SU-DHL-6 (cell line): ENCODE measurements around the gene LSM7.

ENCODE experiments used
- H2AFZ ChIP-seq: fragments of 200-600 bp; sonication (generic); 2 replicates; pipeline ENCODE4 v1.6.1; 2014; ENCODE audit warnings: low read depth, mild to moderate bottlenecking, moderate library complexity, mixed read lengths, antibody characterized with exemption, low read length; ENCODE audit not compliant: severe bottlenecking
- H3F3A ChIP-seq: fragments of 200-600 bp; shearing (Covaris generic); 2 replicates; pipeline ENCODE4 v1.6.0; 2016; ENCODE audit warnings: antibody characterized with exemption, mild to moderate bottlenecking; ENCODE audit not compliant: insufficient read depth
- H3K27ac ChIP-seq: fragments of 200-600 bp; sonication (generic); 2 replicates; pipeline ENCODE4 v1.5.1; 2016; ENCODE audit warnings: low read depth, mild to moderate bottlenecking, low read length, moderate library complexity, mixed read lengths
- H3K27me3 ChIP-seq: fragments of 200-600 bp; sonication (generic), shearing (Covaris generic); 2 replicates; pipeline ENCODE4 v1.6.0; 2014; ENCODE audit warnings: mild to moderate bottlenecking, low read length
- H3K36me3 ChIP-seq: fragments of 200-600 bp; sonication (generic); 2 replicates; pipeline ENCODE4 v1.6.1; 2014; ENCODE audit warnings: mild to moderate bottlenecking, low read length, mixed read lengths
- H3K4me2 ChIP-seq: fragments of 300-600, 200-600 bp; shearing (Covaris generic), sonication (generic); 2 replicates; pipeline ENCODE4 v1.6.0; 2014; ENCODE audit warnings: low read length, low read depth, mild to moderate bottlenecking; ENCODE audit not compliant: poor library complexity, severe bottlenecking
- H3K4me3 ChIP-seq: fragments of 200-600 bp; sonication (generic); 2 replicates; pipeline ENCODE4 v1.5.1; 2014; ENCODE audit warnings: antibody characterized with exemption, low read length, mild to moderate bottlenecking, mixed read lengths; ENCODE audit not compliant: insufficient read depth, poor library complexity, severe bottlenecking
- H3K79me2 ChIP-seq: fragments of 200-600 bp; sonication (generic); 2 replicates; pipeline ENCODE4 v1.6.1; 2014; ENCODE audit warnings: mild to moderate bottlenecking, low read length, moderate library complexity; ENCODE audit not compliant: insufficient read depth
- H3K9ac ChIP-seq: fragments of 200-600 bp; sonication (generic); 2 replicates; pipeline ENCODE4 v1.7.0; 2014; ENCODE audit warnings: mild to moderate bottlenecking, low read length
- H3K9me2 ChIP-seq: fragments of 200-600 bp; sonication (generic); replicated peaks from 2 replicates; pipeline ENCODE4 v1.6.1; 2014; ENCODE audit warnings: low read length; ENCODE audit not compliant: insufficient read depth
- H3K9me3 ChIP-seq: fragments of 200-600 bp; sonication (generic); 2 replicates; pipeline ENCODE4 v1.6.1; 2014; ENCODE audit warnings: low read length, mixed read lengths; ENCODE audit not compliant: insufficient read depth
- H4K20me1 ChIP-seq: fragments of 200-600 bp; sonication (generic); 2 replicates; pipeline ENCODE4 v1.6.1; 2014; ENCODE audit warnings: low read depth, mild to moderate bottlenecking, antibody characterized with exemption, low read length, moderate library complexity, mixed read lengths
- EZH2phosphoT487 ChIP-seq: fragments of 200-600 bp; sonication (generic), shearing (Covaris generic); conservative IDR thresholded peaks from 2 replicates; pipeline ENCODE4 v1.6.1; 2018; ENCODE audit warnings: mild to moderate bottlenecking, antibody characterized with exemption, low read length, moderate library complexity, mixed read lengths
- TF ChIP-seq, protein P1 (sequence below): fragments of 200-600 bp; sonication (generic); IDR thresholded peaks from one replicate; pipeline ENCODE4 v1.5.1; 2017; ENCODE audit warnings: antibody characterized with exemption, mild to moderate bottlenecking, low read length, moderate library complexity; ENCODE audit not compliant: insufficient read depth, poor library complexity, severe bottlenecking

The LSM7 gene

DNA sequence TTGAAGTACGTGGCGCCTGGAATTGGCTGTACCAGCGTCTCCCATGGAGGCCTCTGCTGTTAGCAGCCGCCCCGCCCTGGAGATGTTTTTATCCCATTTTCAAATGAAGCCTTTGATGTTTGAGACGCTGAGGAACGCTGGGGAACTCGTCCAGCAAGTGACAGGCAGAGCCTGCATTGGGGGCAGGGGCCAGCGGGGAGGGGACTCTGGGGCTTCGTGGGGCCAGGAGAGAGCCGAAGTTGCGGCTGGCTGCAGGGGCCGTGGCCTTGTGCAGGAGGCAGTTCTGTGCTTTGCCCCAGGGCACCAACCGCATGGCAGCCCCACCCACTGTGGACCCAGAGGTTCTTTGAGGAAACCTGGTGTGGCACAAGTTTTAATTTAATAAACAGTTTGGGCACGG lies 13.6 kb upstream of the LSM7 start:
- no peaks in the 10 kb centered on the region for H3K36me3 ChIP-seq

DNA sequence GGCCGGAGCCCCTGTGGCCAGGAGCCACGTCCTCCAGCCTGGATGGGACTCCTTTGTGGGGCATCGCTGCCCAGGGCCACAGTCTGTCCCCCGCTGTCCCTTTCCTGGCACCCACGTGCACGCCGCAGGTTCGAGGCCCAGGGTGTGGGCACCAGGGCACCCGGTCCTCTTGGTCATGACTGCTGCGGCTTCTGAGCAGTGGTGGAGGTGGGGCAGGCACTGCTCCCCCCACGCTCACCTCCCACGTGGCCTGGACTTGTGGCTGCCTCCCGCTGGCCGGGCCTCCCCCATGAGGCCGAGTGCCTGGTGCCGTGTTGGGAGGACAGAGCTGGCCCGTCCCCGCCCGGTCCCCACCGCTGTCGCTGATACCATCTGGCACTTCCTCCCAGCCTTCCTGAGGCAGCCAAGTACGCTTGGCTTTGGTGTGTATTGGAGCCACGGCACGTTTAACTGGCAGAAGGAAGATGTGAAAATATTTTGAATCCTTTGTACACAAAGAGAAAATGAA lies 12.9 kb upstream of the LSM7 start:
- no peak for TF ChIP-seq EZH2phosphoT487
- Histone ChIP-seq H3K4me2 (no peak overlapping the region), H2AFZ (no peak overlapping the region), H3K36me3 (no peaks in the 10 kb centered on the region), H3F3A (no peaks in the 10 kb centered on the region), H3K27me3 (no peaks in the 10 kb centered on the region), H3K9me3 (no peaks in the 10 kb centered on the region), H3K79me2 (no peaks in the 10 kb centered on the region), H3K27ac (no peak overlapping the region), H3K4me3 (no peak overlapping the region), H3K9me2 (no peaks in the 10 kb centered on the region), H3K9ac (no peak overlapping the region), H4K20me1 (no peaks in the 10 kb centered on the region)

More for the DNA sequence above, 13.6 kb upstream of the LSM7 start:
- Histone ChIP-seq H3K79me2 (no peaks in the 10 kb centered on the region), H3K4me2 (no peak overlapping the region), H2AFZ (no peak overlapping the region), H3K27me3 (no peaks in the 10 kb centered on the region), H3F3A (no peaks in the 10 kb centered on the region), H3K4me3 (no peak overlapping the region), H3K9me3 (no peaks in the 10 kb centered on the region), H3K9ac (no peak overlapping the region), H4K20me1 (no peaks in the 10 kb centered on the region), H3K27ac (no peak overlapping the region), H3K9me2 (no peaks in the 10 kb centered on the region)
- no peak for TF ChIP-seq EZH2phosphoT487
- TF ChIP-seq, protein P1, sequence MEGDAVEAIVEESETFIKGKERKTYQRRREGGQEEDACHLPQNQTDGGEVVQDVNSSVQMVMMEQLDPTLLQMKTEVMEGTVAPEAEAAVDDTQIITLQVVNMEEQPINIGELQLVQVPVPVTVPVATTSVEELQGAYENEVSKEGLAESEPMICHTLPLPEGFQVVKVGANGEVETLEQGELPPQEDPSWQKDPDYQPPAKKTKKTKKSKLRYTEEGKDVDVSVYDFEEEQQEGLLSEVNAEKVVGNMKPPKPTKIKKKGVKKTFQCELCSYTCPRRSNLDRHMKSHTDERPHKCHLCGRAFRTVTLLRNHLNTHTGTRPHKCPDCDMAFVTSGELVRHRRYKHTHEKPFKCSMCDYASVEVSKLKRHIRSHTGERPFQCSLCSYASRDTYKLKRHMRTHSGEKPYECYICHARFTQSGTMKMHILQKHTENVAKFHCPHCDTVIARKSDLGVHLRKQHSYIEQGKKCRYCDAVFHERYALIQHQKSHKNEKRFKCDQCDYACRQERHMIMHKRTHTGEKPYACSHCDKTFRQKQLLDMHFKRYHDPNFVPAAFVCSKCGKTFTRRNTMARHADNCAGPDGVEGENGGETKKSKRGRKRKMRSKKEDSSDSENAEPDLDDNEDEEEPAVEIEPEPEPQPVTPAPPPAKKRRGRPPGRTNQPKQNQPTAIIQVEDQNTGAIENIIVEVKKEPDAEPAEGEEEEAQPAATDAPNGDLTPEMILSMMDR = no peak

DNA sequence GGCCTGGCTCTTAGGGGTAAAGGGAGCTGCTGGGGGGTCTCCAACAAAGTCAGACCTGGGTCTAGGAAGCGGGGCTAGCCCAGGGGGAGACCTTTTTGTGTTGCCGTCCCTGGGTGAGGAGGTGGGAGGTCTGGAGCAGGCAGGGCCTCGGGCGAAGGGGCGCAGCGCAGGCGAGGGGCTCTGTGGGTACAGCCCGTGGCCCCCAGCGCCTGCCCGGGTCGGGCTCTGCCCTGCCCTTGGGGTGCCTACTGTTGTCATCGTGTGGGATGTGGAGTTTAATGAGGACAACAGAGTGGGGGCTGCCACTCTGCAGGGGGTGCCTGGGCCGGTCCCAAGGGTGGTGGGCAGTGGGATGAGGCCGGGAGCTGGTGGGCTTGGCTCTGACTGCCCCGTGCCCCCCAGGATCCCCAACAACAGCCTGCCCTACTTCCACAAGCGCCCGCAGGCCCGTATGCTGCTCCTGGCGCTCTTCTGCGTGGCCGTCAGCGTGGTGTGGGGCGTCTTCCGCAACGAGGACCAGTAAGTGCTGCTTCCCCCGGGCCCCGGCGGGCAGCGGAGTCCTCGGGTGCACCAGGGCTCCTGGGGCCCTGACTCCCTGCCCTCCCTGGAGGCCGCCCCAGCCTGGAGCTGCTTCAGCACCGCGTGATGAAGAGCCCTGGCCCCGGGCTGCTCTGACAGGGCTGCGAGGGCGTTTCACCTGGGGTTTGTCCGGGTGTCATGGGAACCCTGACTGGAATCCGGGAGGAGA lies 12.3 kb upstream of the LSM7 start:
- Histone ChIP-seq H3F3A (no peaks in the 10 kb centered on the region), H4K20me1 (no peaks in the 10 kb centered on the region), H3K4me3 (no peak overlapping the region), H3K9me3 (no peaks in the 10 kb centered on the region), H3K9me2 (no peaks in the 10 kb centered on the region), H3K27ac (no peak overlapping the region), H3K4me2 (no peak overlapping the region), H3K9ac (no peak overlapping the region), H2AFZ (no peak overlapping the region), H3K79me2 (no peaks in the 10 kb centered on the region), H3K27me3 (no peaks in the 10 kb centered on the region), H3K36me3 (no peaks in the 10 kb centered on the region)
- TF ChIP-seq, protein P1 = no peak
- no peak for TF ChIP-seq EZH2phosphoT487

DNA sequence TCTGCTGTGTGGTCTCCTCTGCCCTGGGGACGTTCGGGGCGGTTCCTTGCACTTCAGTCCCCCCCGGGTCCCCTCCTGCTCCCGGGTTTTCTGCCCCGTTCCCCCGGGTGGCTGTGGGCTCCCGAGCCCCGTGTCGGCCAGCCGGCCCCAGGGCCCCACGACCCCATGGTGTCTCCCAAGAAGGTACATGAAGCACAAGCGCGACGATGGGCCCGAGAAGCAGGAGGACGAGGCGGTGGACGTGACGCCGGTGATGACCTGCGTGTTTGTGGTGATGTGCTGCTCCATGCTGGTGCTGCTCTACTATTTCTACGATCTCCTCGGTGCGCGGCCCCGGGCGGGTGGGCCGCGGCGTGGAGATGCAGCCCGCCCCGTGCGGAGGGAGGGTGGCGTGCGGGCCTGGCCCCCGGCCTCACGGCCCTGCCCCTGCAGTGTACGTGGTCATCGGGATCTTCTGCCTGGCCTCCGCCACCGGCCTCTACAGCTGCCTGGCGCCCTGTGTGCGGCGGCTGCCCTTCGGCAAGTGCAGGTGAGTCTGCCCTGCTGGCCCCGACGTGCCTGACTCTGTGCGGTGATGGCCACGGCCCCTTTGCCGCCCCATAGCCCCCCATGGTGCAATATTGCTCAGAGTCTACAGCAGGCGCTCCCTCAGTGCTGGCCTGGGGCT lies 11.4 kb upstream of the LSM7 start:
- no peak overlapping the region for H3K9ac ChIP-seq
- H3K9me2 ChIP-seq = no peaks in the 10 kb centered on the region
- H3F3A ChIP-seq = no peaks in the 10 kb centered on the region
- no peaks in the 10 kb centered on the region for H3K79me2 ChIP-seq
- H3K27me3 ChIP-seq = no peaks in the 10 kb centered on the region
- H2AFZ ChIP-seq = no peak overlapping the region
- no peak overlapping the region for H3K27ac ChIP-seq
- H4K20me1 ChIP-seq = no peaks in the 10 kb centered on the region
- no peaks in the 10 kb centered on the region for H3K9me3 ChIP-seq
- no peaks in the 10 kb centered on the region for H3K36me3 ChIP-seq
- no peak overlapping the region for H3K4me3 ChIP-seq
- TF ChIP-seq, protein P1 = no peak
- TF ChIP-seq EZH2phosphoT487 = no peak
- no peak overlapping the region for H3K4me2 ChIP-seq
